GM18502 (cell line): ENCODE measurements around the gene TMBIM1.

Source experiments
- ATAC-seq: cut with Tn5 transposase; IDR thresholded peaks from one replicate; pipeline ENCODE4 v1.9.1; 2021; ENCODE audit warnings: mild to moderate bottlenecking; ENCODE audit not compliant: unreplicated experiment, poor library complexity

Gene TMBIM1

DNA sequence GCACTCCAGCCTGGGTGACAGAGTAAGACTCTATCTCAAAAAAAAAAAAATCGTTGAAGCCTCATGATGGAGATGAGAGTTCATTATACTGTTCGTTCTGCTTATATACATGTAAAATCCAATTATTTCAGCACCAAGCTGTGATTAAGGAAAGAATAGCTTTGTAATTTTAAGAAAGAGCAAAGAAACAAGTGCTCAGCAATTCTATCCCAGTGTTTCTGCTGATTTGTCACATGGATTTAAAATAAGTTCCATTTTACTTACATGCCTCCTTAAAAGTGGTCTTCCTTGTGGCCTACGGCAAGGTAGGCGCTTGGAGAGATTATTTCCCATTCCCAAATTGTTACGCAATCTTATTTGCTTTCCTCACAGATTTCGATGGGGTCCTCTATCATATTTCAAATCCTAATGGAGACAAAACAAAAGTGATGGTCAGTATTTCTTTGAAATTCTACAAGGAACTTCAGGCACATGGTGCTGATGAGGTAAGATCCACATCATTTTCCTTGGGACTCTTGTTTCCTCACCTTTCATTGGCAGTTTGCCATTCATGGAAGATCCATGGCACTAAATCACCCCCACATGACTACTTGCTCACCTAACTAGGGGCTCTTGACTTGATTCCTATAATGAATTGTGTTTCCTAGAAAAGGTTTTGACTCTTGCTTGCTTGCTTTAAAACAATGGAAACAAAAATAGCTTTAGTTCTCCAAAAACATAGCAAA is 63.8 kb downstream of the TMBIM1 start:
- no peak for ATAC-seq

DNA sequence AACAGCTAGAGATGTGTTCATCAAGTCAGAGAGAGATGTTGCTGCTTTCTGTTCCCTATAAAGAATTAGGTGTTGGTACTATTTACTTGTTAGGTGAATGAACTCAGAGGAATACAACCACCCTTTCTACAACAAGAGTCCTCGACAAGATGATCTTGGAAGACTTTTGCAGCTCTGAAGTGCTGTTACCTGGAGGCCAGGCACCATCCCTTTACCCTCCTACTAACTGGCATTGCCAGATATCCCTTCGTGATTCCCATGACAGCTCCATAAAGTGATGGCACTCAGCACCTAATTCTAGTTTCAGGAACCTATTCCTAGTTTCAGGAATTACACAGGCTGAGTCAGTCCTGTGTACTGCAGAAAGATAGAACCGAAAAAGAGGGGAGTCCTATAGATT is 65.4 kb downstream of the TMBIM1 start:
- no peak for ATAC-seq
